Measurements from ENCODE around the gene DQX1.

The DQX1 gene

GRCh38 chr2:74510272-74510671 is 15.8 kb downstream of the DQX1 start:
- no peak for DNase-seq

- DNase-seq, result peak; percentile 4
Observed at GRCh38 chr2:74507926-74508520, 18.0 kb downstream of the DQX1 start.

- peak; percentile 91 for DNase-seq
Observed at GRCh38 chr2:74507145-74507925, 18.7 kb downstream of the DQX1 start, which contains the start of gene PCGF1. TSS of gene PCGF1 (minus strand) at chr2:74507695. CDS start at chr2:74507668, 27 bp downstream.

- DNase-seq, result no peak
Observed at GRCh38 chr2:74505448-74506246, 20.4 kb downstream of the DQX1 start.

GRCh38 chr2:74504591-74504990 is 21.4 kb downstream of the DQX1 start:
- DNase-seq, result no peak

- no peak for DNase-seq
Observed at GRCh38 chr2:74503506-74504475, 22.2 kb downstream of the DQX1 start.

- no peak for DNase-seq
Observed at GRCh38 chr2:74502720-74503505, 23.1 kb downstream of the DQX1 start.

GRCh38 chr2:74502147-74502719 is 23.8 kb downstream of the DQX1 start:
- no peak for DNase-seq

- DNase-seq, result no peak
Observed at GRCh38 chr2:74501335-74502071, 24.5 kb downstream of the DQX1 start.

- no peak for DNase-seq
Observed at GRCh38 chr2:74500578-74500946, 25.5 kb downstream of the DQX1 start.

GRCh38 chr2:74499940-74500577 is 26.0 kb downstream of the DQX1 start:
- DNase-seq, result no peak

- DNase-seq, result no peak
Observed at GRCh38 chr2:74499267-74499939, 26.6 kb downstream of the DQX1 start, which contains the start of gene LBX2. TSS of gene LBX2 (minus strand) at chr2:74499603. CDS start at chr2:74499537, 66 bp downstream.

GRCh38 chr2:74498500-74499266 is 27.3 kb downstream of the DQX1 start:
- DNase-seq, result no peak

- no peak for DNase-seq
Observed at GRCh38 chr2:74497777-74498499, 28.1 kb downstream of the DQX1 start.

GRCh38 chr2:74496997-74497776 is 28.8 kb downstream of the DQX1 start:
- DNase-seq, result no peak

GRCh38 chr2:74495440-74495839 is 30.6 kb downstream of the DQX1 start:
- DNase-seq, result no peak

- DNase-seq, result no peak
Observed at GRCh38 chr2:74493546-74493945, 32.5 kb downstream of the DQX1 start.
